Calu3 (cell line): ENCODE measurements around the gene FOXP1. TPM values are rescaled to one million over a fixed set of nuclear protein-coding genes. Genes with fewer than 3 reads are reported as not detected.

Experiments
- BruUV-seq: library from RNA; stranded (reverse); fragments of 400-500 nt; replicated peaks from 2 replicates; lab custom pipeline; 2021; lab: Mats Ljungman, UMichigan
- CTCF ChIA-PET: fragments of 300-600 bp; sonication (Branson Sonifier 250); formaldehyde crosslinking; loops from one replicate; lab custom pipeline; 2022; ENCODE audit warnings: antibody characterized with exemption; lab: Charles Lee
- DNase-seq: peaks from one replicate; pipeline ENCODE4 v3.0.0; 2022
- H3K27ac Mint-ChIP-seq: one replicate; pipeline ENCODE4 v1.8.0; 2022; ENCODE audit warnings: mixed read lengths; ENCODE audit not compliant: unreplicated experiment
- H3K27me3 Mint-ChIP-seq: one replicate; pipeline ENCODE4 v1.8.0; 2022; ENCODE audit warnings: mixed read lengths; ENCODE audit not compliant: unreplicated experiment
- H3K36me3 Mint-ChIP-seq: one replicate; pipeline ENCODE4 v1.8.0; 2022; ENCODE audit warnings: mild to moderate bottlenecking, moderate library complexity, mixed read lengths; ENCODE audit not compliant: insufficient read depth, unreplicated experiment
- H3K4me1 Mint-ChIP-seq: one replicate; pipeline ENCODE4 v1.8.0; 2022; ENCODE audit warnings: mild to moderate bottlenecking, low read depth, mixed read lengths; ENCODE audit not compliant: unreplicated experiment
- H3K4me3 Mint-ChIP-seq: one replicate; pipeline ENCODE4 v1.8.0; 2022; ENCODE audit warnings: mild to moderate bottlenecking, low read depth, moderate library complexity, mixed read lengths; ENCODE audit not compliant: unreplicated experiment
- H3K9me3 Mint-ChIP-seq: one replicate; pipeline ENCODE4 v1.8.0; 2022; ENCODE audit warnings: low read depth, mixed read lengths; ENCODE audit not compliant: unreplicated experiment
- CTCF ChIP-seq: fragments of 200-600 bp; IDR thresholded peaks from one replicate; pipeline ENCODE4 v1.8.0; 2022; ENCODE audit warnings: antibody characterized with exemption; ENCODE audit not compliant: unreplicated experiment
- intact Hi-C: fragments of 100-400 bp; cut with micrococcal nuclease; formaldehyde crosslinking; loops from one replicate; pipeline ENCODE4 v1.10.0; 2022; ENCODE audit not compliant: unreplicated experiment
- total RNA-seq: library from RNA; stranded (reverse); gene quantifications from 2 replicates; pipeline ENCODE4 v1.2.3, GENCODE V29; 2022

Gene FOXP1
- total RNA-seq, 1 experiment from 2014 or later, result 82.8 TPM

GRCh38 chr3:71345429-71346040, 238.0 kb downstream of the FOXP1 start:
- Mint-ChIP-seq H3K36me3 (no peaks in the 10 kb centered on the region), H3K4me1 (no peaks in the 10 kb centered on the region), H3K27me3 (no peaks in the 10 kb centered on the region), H3K27ac (no peak overlapping the region), H3K9me3 (peaks cover 2% of the 10 kb centered on the region), H3K4me3 (no peak overlapping the region)
- no peak for TF ChIP-seq CTCF
- BruUV-seq, result no TSS peak
- DNase-seq, result no peak
- intact Hi-C loops, result no loop called here
- CTCF ChIA-PET, result no interaction called here

- Mint-ChIP-seq H3K36me3 (no peaks in the 10 kb centered on the region), H3K4me1 (no peaks in the 10 kb centered on the region), H3K4me3 (no peak overlapping the region), H3K9me3 (peaks cover 2% of the 10 kb centered on the region), H3K27me3 (no peaks in the 10 kb centered on the region), H3K27ac (no peak overlapping the region)
- DNase-seq, result no peak
- CTCF ChIA-PET, result no interaction called here
- no TSS peak for BruUV-seq
- intact Hi-C loops, result no loop called here
- no peak for TF ChIP-seq CTCF
These were observed 241.8 kb downstream of the FOXP1 start for GRCh38 chr3:71341721-71342120.

GRCh38 chr3:71339049-71339448, 244.5 kb downstream of the FOXP1 start:
- no peaks in the 10 kb centered on the region for H3K9me3 Mint-ChIP-seq
- intact Hi-C loops, result no loop called here
- H3K4me1 Mint-ChIP-seq, result no peaks in the 10 kb centered on the region
- TF ChIP-seq CTCF, result no peak
- no TSS peak for BruUV-seq
- CTCF ChIA-PET, result no interaction called here
- H3K27me3 Mint-ChIP-seq, result no peaks in the 10 kb centered on the region
- H3K36me3 Mint-ChIP-seq, result no peaks in the 10 kb centered on the region
- H3K27ac Mint-ChIP-seq, result no peak overlapping the region
- DNase-seq, result no peak
- no peak overlapping the region for H3K4me3 Mint-ChIP-seq

GRCh38 chr3:71332813-71333212, 250.7 kb downstream of the FOXP1 start:
- no peak for DNase-seq
- no peak overlapping the region for H3K27ac Mint-ChIP-seq
- H3K9me3 Mint-ChIP-seq, result no peaks in the 10 kb centered on the region
- CTCF ChIA-PET, result no interaction called here
- no peak overlapping the region for H3K4me3 Mint-ChIP-seq
- TF ChIP-seq CTCF, result no peak
- no TSS peak for BruUV-seq
- intact Hi-C loops, result no loop called here
- H3K27me3 Mint-ChIP-seq, result no peaks in the 10 kb centered on the region
- H3K4me1 Mint-ChIP-seq, result no peaks in the 10 kb centered on the region
- no peaks in the 10 kb centered on the region for H3K36me3 Mint-ChIP-seq
